Esophagus squamous epithelium (tissue), 4 donors: ENCODE results near the gene SPZ1.

ENCODE experiments used
- POLR2A ChIP-seq, 4 donors: fragments of 450-650 bp; IDR thresholded peaks; one replicate each; pipeline ENCODE4 v1.6.1; 2017; ENCODE audit warnings: antibody characterized with exemption in 4 of 4, mild to moderate bottlenecking in 4 of 4, moderate library complexity in 3 of 4
- TF ChIP-seq, protein P1 (sequence below), 6 experiments: fragments of 450-650 bp in 4 of 6; fragments of 200-600 bp in 2 of 6; sonication (generic) in 2 of 6; IDR thresholded peaks; one replicate each; pipeline ENCODE4 v1.5.1; 2016 to 2019; ENCODE audit warnings: antibody characterized with exemption in 6 of 6, mild to moderate bottlenecking in 4 of 6, moderate library complexity in 4 of 6

DNA sequence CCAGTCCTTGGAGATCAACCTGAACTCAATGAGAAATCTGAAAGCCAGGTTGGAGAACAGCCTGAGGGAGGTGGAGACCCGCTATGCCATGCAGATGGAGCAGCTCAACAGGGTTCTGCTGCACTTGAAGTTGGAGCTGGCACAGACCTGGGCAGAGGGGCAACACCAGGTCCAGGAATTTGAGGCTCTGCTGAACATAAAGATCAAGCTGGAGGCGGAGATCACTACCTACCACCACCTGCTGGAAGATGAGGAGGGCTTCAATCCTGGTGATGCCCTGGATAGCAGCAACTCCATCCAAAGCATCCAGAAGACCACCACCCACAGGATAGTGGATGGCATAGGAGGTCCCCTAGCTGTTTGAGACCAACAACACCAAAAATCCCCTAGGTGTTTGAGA is 30.5 kb upstream of the SPZ1 start:
- TF ChIP-seq POLR2A (IDR thresholded peaks at IDR 0.05), result no peak
- TF ChIP-seq, protein P1, sequence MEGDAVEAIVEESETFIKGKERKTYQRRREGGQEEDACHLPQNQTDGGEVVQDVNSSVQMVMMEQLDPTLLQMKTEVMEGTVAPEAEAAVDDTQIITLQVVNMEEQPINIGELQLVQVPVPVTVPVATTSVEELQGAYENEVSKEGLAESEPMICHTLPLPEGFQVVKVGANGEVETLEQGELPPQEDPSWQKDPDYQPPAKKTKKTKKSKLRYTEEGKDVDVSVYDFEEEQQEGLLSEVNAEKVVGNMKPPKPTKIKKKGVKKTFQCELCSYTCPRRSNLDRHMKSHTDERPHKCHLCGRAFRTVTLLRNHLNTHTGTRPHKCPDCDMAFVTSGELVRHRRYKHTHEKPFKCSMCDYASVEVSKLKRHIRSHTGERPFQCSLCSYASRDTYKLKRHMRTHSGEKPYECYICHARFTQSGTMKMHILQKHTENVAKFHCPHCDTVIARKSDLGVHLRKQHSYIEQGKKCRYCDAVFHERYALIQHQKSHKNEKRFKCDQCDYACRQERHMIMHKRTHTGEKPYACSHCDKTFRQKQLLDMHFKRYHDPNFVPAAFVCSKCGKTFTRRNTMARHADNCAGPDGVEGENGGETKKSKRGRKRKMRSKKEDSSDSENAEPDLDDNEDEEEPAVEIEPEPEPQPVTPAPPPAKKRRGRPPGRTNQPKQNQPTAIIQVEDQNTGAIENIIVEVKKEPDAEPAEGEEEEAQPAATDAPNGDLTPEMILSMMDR (IDR thresholded peaks at IDR 0.05), result no peak
